A549 (cell line): ENCODE data around the gene HIVEP3. TPM values are rescaled to one million over a fixed set of nuclear protein-coding genes. Genes with fewer than 3 reads are reported as not detected.
A peak's percentile ranks its signal among the peaks of the same experiment; 100 is the strongest.

Source experiments
- ATAC-seq, 2 experiments: fragments of 200-7000 bp in 1 of 2; fragments of >200 bp in 1 of 2; cut with Nextera tagmentation in 1 of 2; cut with Tn5 transposase in 1 of 2; 3 replicates each; pipeline versions ENCODE4 v1.8.0 to v1.9.1; 2018 to 2020; ENCODE audit warnings: mild to moderate bottlenecking in 1 of 2, moderate library complexity in 1 of 2
- CTCF ChIA-PET: fragments of 300-600 bp; sonication (Branson Sonifier 250); formaldehyde crosslinking; extraction: SDS; loops from one replicate; lab custom pipeline; 2021; ENCODE audit warnings: antibody characterized with exemption, inconsistent platforms; lab: Yijun Ruan, JAX
- POLR2A ChIA-PET: fragments of 350-600 bp; formaldehyde crosslinking; extraction: SDS; loops from one replicate; lab custom pipeline; 2021; ENCODE audit warnings: antibody characterized with exemption, inconsistent platforms; lab: Yijun Ruan, JAX
- DNase-seq, 2 experiments: peaks; one replicate each; pipeline versions ENCODE4 v3.0.0 to v3.0.0-alpha.2; 2011 to 2016; ENCODE audit warnings: low read depth in 1 of 2, low spot score in 1 of 2
- FAIRE-seq: peaks from 2 replicates; lab custom pipeline; 2011; peaks lifted over from hg19 to GRCh38; lab: Jason Lieb, UNC
- H3K27ac ChIP-seq, 2 experiments: fragments of >200 bp; sonication (Bioruptor Twin); formaldehyde crosslinking; 3 replicates each; pipeline ENCODE4 v1.5.1; 2016 to 2017
- H3K4me1 ChIP-seq: fragments of >200 bp; sonication (Bioruptor Twin); formaldehyde crosslinking; 3 replicates; pipeline ENCODE4 v1.6.1; 2016
- H3K4me2 ChIP-seq: fragments of >200 bp; sonication (Bioruptor Twin); formaldehyde crosslinking; 3 replicates; pipeline ENCODE4 v1.6.1; 2016
- H3K4me3 ChIP-seq: fragments of >200 bp; sonication (Bioruptor Twin); formaldehyde crosslinking; 3 replicates; pipeline ENCODE4 v1.5.1; 2016
- H3K9me3 ChIP-seq: fragments of >200 bp; sonication (Bioruptor Twin); formaldehyde crosslinking; 3 replicates; pipeline ENCODE4 v1.6.1; 2016
- CHD4 ChIP-seq: fragments of 200-600 bp; sonication (generic); IDR thresholded peaks from 2 replicates; pipeline ENCODE4 v1.6.1; 2016; ENCODE audit warnings: antibody characterized with exemption, mild to moderate bottlenecking, borderline replicate concordance
- EHF ChIP-seq: fragments of 250-450 bp; sonication (Bioruptor Pico); IDR thresholded peaks from 2 replicates; pipeline ENCODE4 v1.5.0; 2020; ENCODE audit warnings: mild to moderate bottlenecking
- EHMT2 ChIP-seq: fragments of 200-600 bp; sonication (generic); IDR thresholded peaks from 2 replicates; pipeline ENCODE4 v1.6.1; 2016; ENCODE audit warnings: antibody characterized with exemption, low read depth, mild to moderate bottlenecking, moderate library complexity
- FOSB ChIP-seq: fragments of 250-450 bp; sonication (Bioruptor Pico); IDR thresholded peaks from 2 replicates; pipeline ENCODE4 v1.5.0; 2020; ENCODE audit warnings: mild to moderate bottlenecking, moderate library complexity
- FOSL2 ChIP-seq, 2 experiments: fragments of 450-650 bp in 1 of 2; fragments of >200 bp in 1 of 2; sonication (Bioruptor Twin) in 1 of 2; formaldehyde crosslinking; IDR thresholded peaks; 2 replicates each; pipeline versions ENCODE4 v1.5.0 to v1.6.1; 2016 to 2020; ENCODE audit warnings: mild to moderate bottlenecking in 1 of 2, moderate library complexity in 1 of 2
- FOXS1 ChIP-seq: fragments of 250-450 bp; sonication (Bioruptor Pico); IDR thresholded peaks from 2 replicates; pipeline ENCODE4 v1.5.0; 2020; ENCODE audit warnings: mild to moderate bottlenecking, moderate library complexity
- GATA3 ChIP-seq: IDR thresholded peaks from 2 replicates; pipeline ENCODE4 v1.6.1; 2012; ENCODE audit warnings: borderline replicate concordance
- HOXA7 ChIP-seq: fragments of 250-450 bp; sonication (Bioruptor Pico); IDR thresholded peaks from 2 replicates; pipeline ENCODE4 v1.5.0; 2020; ENCODE audit warnings: mild to moderate bottlenecking, moderate library complexity
- HOXB5 ChIP-seq: fragments of 250-450 bp; sonication (Bioruptor Pico); IDR thresholded peaks from 2 replicates; pipeline ENCODE4 v1.5.0; 2020; ENCODE audit warnings: mild to moderate bottlenecking, moderate library complexity
- KDM1A ChIP-seq: fragments of 200-600 bp; sonication (generic); IDR thresholded peaks from 2 replicates; pipeline ENCODE4 v1.6.1; 2016; ENCODE audit warnings: low read depth, mild to moderate bottlenecking
- KDM5A ChIP-seq: fragments of 200-600 bp; sonication (generic); IDR thresholded peaks from 2 replicates; pipeline ENCODE4 v1.6.1; 2016; ENCODE audit warnings: antibody characterized with exemption, mild to moderate bottlenecking
- MAFK ChIP-seq: fragments of 450-650 bp; IDR thresholded peaks from 2 replicates; pipeline ENCODE4 v1.6.1; 2014; ENCODE audit not compliant: partially characterized antibody
- MAZ ChIP-seq: fragments of 150-350 bp; IDR thresholded peaks from 2 replicates; pipeline ENCODE4 v1.6.1; 2014; ENCODE audit warnings: antibody characterized with exemption, low read depth, low read length, borderline replicate concordance
- MYC ChIP-seq: IDR thresholded peaks from 2 replicates; pipeline ENCODE4 v1.6.1; 2012; ENCODE audit warnings: mild to moderate bottlenecking, inconsistent platforms, low read length, improper control_type of control experiment, borderline replicate concordance
- NFE2L2 ChIP-seq: fragments of 150-350 bp; conservative IDR thresholded peaks from 2 replicates; pipeline ENCODE4 v1.6.1; 2014; ENCODE audit warnings: low read length
- NPAS2 ChIP-seq: fragments of 250-450 bp; sonication (Bioruptor Pico); IDR thresholded peaks from 2 replicates; pipeline ENCODE4 v1.8.0; 2022; ENCODE audit warnings: mild to moderate bottlenecking, moderate library complexity, borderline replicate concordance
- NR3C1 ChIP-seq: fragments of >200 bp; sonication (Bioruptor Twin); formaldehyde crosslinking; IDR thresholded peaks from 3 replicates; pipeline ENCODE4 v1.6.1; 2017
- RNF2 ChIP-seq: fragments of 200-600 bp; sonication (generic); IDR thresholded peaks from 2 replicates; pipeline ENCODE4 v1.6.1; 2016; ENCODE audit warnings: low read depth, mild to moderate bottlenecking, antibody characterized with exemption, moderate library complexity, borderline replicate concordance
- SMC3 ChIP-seq: fragments of >200 bp; sonication (Bioruptor Twin); formaldehyde crosslinking; IDR thresholded peaks from 3 replicates; pipeline ENCODE4 v1.6.1; 2018; ENCODE audit warnings: inconsistent platforms
- WGBS: methylation state at CpG from one replicate; pipeline ENCODE4 v1.1.6; 2017; ENCODE audit errors: missing lambda C conversion rate; 5-methylcytosine and 5-hydroxymethylcytosine counted together
- polyA plus RNA-seq, 4 experiments: library from polyadenylated mRNA; depleted of rRNA in 3 of 4; stranded (reverse); fragments of >200 nt; fragmentation: RNase III in 1 of 4; extraction: RNeasy Plus Mini Kit Qiagen cat#74134 plus additional on column Dnase treatment in 1 of 4; gene quantifications; 2 replicates in 3 of 4; 3 replicates in 1 of 4; pipeline ENCODE4 v1.2.3, GENCODE V29; 2011 to 2017
- TF ChIP-seq, protein P1 (sequence below): fragments of >200 bp; sonication (Bioruptor Twin); formaldehyde crosslinking; IDR thresholded peaks from 3 replicates; pipeline ENCODE4 v1.6.1; 2016
- TF ChIP-seq, protein P2 (sequence below): IDR thresholded peaks from 2 replicates; pipeline ENCODE4 v1.6.1; 2012; ENCODE audit warnings: low read depth, borderline replicate concordance
- TF ChIP-seq, protein P3 (sequence below): fragments of 200-600 bp; sonication (generic); IDR thresholded peaks from 2 replicates; pipeline ENCODE4 v1.6.1; 2016; ENCODE audit warnings: antibody characterized with exemption, mild to moderate bottlenecking, moderate library complexity
- TF ChIP-seq, protein P4 (sequence below): fragments of 450-650 bp; IDR thresholded peaks from 2 replicates; pipeline ENCODE4 v1.6.1; 2014; ENCODE audit warnings: antibody characterized with exemption

HIVEP3 gene
- polyA plus RNA-seq, 2 of the 4 experiments (the other 2 are of a cell fraction): 1.5 to 2.0 TPM

DNA sequence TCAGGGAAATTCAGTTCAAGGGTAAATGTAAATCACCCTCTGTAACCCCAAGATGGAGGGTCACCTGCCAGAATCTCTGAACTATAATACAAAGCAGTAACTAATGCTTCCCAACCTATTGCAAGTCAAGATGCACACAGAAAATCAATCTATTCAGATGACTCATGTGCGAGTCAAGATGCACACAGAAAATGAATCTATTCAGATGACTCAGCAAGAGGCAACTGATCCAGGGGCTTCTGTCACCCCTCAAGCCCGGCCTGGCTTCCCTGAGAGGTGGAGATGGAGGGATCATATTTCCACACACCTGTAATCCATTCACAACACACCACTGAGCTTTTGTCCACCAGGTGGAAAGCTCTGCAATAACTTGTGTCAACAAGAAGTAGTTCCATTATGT is 17.4 kb upstream of the HIVEP3 start:
- 0 out of 3 replicates have a peak overlapping the region, but pooled peaks have one; percentile 2 for H3K4me2 ChIP-seq
- TF ChIP-seq, protein P1, sequence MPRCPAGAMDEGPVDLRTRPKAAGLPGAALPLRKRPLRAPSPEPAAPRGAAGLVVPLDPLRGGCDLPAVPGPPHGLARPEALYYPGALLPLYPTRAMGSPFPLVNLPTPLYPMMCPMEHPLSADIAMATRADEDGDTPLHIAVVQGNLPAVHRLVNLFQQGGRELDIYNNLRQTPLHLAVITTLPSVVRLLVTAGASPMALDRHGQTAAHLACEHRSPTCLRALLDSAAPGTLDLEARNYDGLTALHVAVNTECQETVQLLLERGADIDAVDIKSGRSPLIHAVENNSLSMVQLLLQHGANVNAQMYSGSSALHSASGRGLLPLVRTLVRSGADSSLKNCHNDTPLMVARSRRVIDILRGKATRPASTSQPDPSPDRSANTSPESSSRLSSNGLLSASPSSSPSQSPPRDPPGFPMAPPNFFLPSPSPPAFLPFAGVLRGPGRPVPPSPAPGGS: no peak
- peak; percentile 63 for TF ChIP-seq MAFK
- TF ChIP-seq FOSL2 (IDR thresholded peaks at IDR 0.05): no peak
- peak; percentile 29; the same call in 1 of the 2 replicates for TF ChIP-seq FOSL2 (CRISPR knock-in tag; IDR thresholded peaks at IDR 0.05)
- TF ChIP-seq, all 56 proteins: peak for 2
- WGBS: 4% methylated on average over 2 of the region's 2 CpGs
- Histone ChIP-seq H3K27ac (no peak overlapping the region), H3K4me3 (no peak overlapping the region), H3K4me1 (peaks cover 5% of the 10 kb centered on the region; the same call in 1 of the 3 replicates), H3K9me3 (no peaks in the 10 kb centered on the region)
- POLR2A ChIA-PET: no interaction called here
- ATAC-seq: no peak
- DNase-seq: no peak
- no peak for FAIRE-seq
- CTCF ChIA-PET: interaction anchor here (1.3 kb wide), 1 partner anchor 10 kb away, joined by 5 read pairs; no protein-coding TSS in a partner anchor

DNA sequence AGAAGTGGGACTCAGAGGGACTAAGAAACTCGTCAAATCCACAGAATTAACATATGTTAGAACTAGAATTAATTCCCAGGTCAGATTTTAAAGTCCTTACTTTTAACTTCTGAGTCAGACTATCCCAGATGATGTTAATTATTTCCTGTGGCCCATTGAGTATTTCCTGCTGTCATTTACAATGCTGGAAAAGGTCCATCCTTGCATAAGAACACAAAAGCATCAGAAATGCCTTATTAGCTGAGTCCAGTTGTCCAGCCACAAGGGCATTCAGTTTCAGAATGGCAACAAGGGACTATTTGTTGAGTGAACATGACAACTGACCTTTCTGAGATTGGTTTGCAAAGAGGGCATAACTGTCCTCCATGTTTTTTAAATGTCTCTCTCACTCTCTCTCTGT is 16.5 kb upstream of the HIVEP3 start:
- no peaks in the 10 kb centered on the region for H3K9me3 ChIP-seq
- no peak for DNase-seq
- H3K4me3 ChIP-seq: no peak overlapping the region
- TF ChIP-seq RNF2 (no peak), EHF (CRISPR knock-in tag) (no peak), NPAS2 (CRISPR knock-in tag) (no peak), HOXA7 (no peak), FOSB (CRISPR knock-in tag) (no peak), CHD4 (no peak), NR3C1 (no peak), MAZ (no peak), SMC3 (no peak), FOXS1 (CRISPR knock-in tag) (no peak), GATA3 (no peak), KDM5A (no peak), NFE2L2 (no peak), KDM1A (no peak), EHMT2 (no peak), HOXB5 (CRISPR knock-in tag) (no peak), MYC (no peak)
- TF ChIP-seq, protein P2, sequence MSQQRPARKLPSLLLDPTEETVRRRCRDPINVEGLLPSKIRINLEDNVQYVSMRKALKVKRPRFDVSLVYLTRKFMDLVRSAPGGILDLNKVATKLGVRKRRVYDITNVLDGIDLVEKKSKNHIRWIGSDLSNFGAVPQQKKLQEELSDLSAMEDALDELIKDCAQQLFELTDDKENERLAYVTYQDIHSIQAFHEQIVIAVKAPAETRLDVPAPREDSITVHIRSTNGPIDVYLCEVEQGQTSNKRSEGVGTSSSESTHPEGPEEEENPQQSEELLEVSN: no peak
- TF ChIP-seq, protein P3, sequence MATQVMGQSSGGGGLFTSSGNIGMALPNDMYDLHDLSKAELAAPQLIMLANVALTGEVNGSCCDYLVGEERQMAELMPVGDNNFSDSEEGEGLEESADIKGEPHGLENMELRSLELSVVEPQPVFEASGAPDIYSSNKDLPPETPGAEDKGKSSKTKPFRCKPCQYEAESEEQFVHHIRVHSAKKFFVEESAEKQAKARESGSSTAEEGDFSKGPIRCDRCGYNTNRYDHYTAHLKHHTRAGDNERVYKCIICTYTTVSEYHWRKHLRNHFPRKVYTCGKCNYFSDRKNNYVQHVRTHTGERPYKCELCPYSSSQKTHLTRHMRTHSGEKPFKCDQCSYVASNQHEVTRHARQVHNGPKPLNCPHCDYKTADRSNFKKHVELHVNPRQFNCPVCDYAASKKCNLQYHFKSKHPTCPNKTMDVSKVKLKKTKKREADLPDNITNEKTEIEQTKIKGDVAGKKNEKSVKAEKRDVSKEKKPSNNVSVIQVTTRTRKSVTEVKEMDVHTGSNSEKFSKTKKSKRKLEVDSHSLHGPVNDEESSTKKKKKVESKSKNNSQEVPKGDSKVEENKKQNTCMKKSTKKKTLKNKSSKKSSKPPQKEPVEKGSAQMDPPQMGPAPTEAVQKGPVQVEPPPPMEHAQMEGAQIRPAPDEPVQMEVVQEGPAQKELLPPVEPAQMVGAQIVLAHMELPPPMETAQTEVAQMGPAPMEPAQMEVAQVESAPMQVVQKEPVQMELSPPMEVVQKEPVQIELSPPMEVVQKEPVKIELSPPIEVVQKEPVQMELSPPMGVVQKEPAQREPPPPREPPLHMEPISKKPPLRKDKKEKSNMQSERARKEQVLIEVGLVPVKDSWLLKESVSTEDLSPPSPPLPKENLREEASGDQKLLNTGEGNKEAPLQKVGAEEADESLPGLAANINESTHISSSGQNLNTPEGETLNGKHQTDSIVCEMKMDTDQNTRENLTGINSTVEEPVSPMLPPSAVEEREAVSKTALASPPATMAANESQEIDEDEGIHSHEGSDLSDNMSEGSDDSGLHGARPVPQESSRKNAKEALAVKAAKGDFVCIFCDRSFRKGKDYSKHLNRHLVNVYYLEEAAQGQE: no peak
- TF ChIP-seq, protein P4, sequence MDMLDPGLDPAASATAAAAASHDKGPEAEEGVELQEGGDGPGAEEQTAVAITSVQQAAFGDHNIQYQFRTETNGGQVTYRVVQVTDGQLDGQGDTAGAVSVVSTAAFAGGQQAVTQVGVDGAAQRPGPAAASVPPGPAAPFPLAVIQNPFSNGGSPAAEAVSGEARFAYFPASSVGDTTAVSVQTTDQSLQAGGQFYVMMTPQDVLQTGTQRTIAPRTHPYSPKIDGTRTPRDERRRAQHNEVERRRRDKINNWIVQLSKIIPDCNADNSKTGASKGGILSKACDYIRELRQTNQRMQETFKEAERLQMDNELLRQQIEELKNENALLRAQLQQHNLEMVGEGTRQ: no peak
- CTCF ChIA-PET: interaction anchor here (1.3 kb wide), 1 partner anchor 9 kb away, joined by 5 read pairs; no protein-coding TSS in a partner anchor
- 43% methylated on average over 1 of the region's 1 CpG for WGBS
- H3K4me2 ChIP-seq: no peak overlapping the region
- no peak for FAIRE-seq
- no peak for ATAC-seq
- H3K27ac ChIP-seq: no peak overlapping the region
- POLR2A ChIA-PET: no interaction called here
- H3K4me1 ChIP-seq: peaks cover 5% of the 10 kb centered on the region; the same call in 1 of the 3 replicates
